KMS-11 (cell line): ENCODE results near the gene STAG1.

Experiments used
- H2AFZ ChIP-seq: fragments of 200-600 bp; sonication (generic); 2 replicates; pipeline ENCODE4 v1.6.1; 2016; ENCODE audit warnings: antibody characterized with exemption, mixed run types, low read depth
- H3K27ac ChIP-seq: fragments of 200-600 bp; sonication (generic); 2 replicates; pipeline ENCODE4 v1.6.1; 2016; ENCODE audit warnings: mild to moderate bottlenecking, mixed run types
- H3K27me3 ChIP-seq: fragments of 200-600 bp; sonication (generic); 2 replicates; pipeline ENCODE4 v1.6.1; 2017; ENCODE audit warnings: mild to moderate bottlenecking, low read depth, mixed run types, moderate library complexity; ENCODE audit not compliant: insufficient read depth
- H3K36me3 ChIP-seq: fragments of 200-600 bp; sonication (generic); 2 replicates; pipeline ENCODE4 v1.6.1; 2017; ENCODE audit warnings: mild to moderate bottlenecking, mixed run types; ENCODE audit not compliant: insufficient read depth
- H3K4me1 ChIP-seq: fragments of 200-600 bp; sonication (generic); 2 replicates; pipeline ENCODE4 v1.6.1; 2016; ENCODE audit warnings: mild to moderate bottlenecking, low read depth, mixed run types; ENCODE audit not compliant: poor library complexity, severe bottlenecking
- H3K4me2 ChIP-seq: fragments of 200-600 bp; sonication (generic); 2 replicates; pipeline ENCODE4 v1.7.0; 2016; ENCODE audit warnings: mild to moderate bottlenecking, mixed run types
- H3K4me3 ChIP-seq: fragments of 200-600 bp; sonication (generic); IDR thresholded peaks from 2 replicates; pipeline ENCODE4 v1.6.1; 2017; ENCODE audit warnings: low read depth, low read length, mixed read lengths; ENCODE audit not compliant: insufficient read depth
- H3K79me2 ChIP-seq: fragments of 200-600 bp; sonication (generic); 2 replicates; pipeline ENCODE4 v1.6.1; 2016; ENCODE audit warnings: low read depth, mixed run types; ENCODE audit not compliant: insufficient read depth
- H3K9ac ChIP-seq: fragments of 200-600 bp; sonication (generic); 2 replicates; pipeline ENCODE4 v1.6.1; 2016; ENCODE audit warnings: mild to moderate bottlenecking, mixed run types
- H4K20me1 ChIP-seq: fragments of 200-600 bp; sonication (generic); 2 replicates; pipeline ENCODE4 v1.6.1; 2016; ENCODE audit warnings: mild to moderate bottlenecking, mixed run types; ENCODE audit not compliant: insufficient read depth
- TF ChIP-seq, protein P1 (sequence below): fragments of 200-600 bp; sonication (generic); conservative IDR thresholded peaks from 2 replicates; pipeline ENCODE4 v1.6.1; 2017; ENCODE audit warnings: low read depth, mild to moderate bottlenecking, antibody characterized with exemption, low read length, moderate library complexity, mixed read lengths

STAG1 gene

GRCh38 chr3:136602818-136603217 is 149.4 kb downstream of the STAG1 start:
- no peaks in the 10 kb centered on the region; the same call in 1 of the 2 replicates for H3K79me2 ChIP-seq
- H3K27me3 ChIP-seq, result no peaks in the 10 kb centered on the region
- H4K20me1 ChIP-seq, result no peaks in the 10 kb centered on the region
- no peak overlapping the region for H3K27ac ChIP-seq
- no peak overlapping the region for H2AFZ ChIP-seq
- no peak overlapping the region for H3K9ac ChIP-seq
- H3K4me2 ChIP-seq, result no peak overlapping the region
- TF ChIP-seq, protein P1, sequence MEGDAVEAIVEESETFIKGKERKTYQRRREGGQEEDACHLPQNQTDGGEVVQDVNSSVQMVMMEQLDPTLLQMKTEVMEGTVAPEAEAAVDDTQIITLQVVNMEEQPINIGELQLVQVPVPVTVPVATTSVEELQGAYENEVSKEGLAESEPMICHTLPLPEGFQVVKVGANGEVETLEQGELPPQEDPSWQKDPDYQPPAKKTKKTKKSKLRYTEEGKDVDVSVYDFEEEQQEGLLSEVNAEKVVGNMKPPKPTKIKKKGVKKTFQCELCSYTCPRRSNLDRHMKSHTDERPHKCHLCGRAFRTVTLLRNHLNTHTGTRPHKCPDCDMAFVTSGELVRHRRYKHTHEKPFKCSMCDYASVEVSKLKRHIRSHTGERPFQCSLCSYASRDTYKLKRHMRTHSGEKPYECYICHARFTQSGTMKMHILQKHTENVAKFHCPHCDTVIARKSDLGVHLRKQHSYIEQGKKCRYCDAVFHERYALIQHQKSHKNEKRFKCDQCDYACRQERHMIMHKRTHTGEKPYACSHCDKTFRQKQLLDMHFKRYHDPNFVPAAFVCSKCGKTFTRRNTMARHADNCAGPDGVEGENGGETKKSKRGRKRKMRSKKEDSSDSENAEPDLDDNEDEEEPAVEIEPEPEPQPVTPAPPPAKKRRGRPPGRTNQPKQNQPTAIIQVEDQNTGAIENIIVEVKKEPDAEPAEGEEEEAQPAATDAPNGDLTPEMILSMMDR, result no peak
- H3K4me1 ChIP-seq, result no peaks in the 10 kb centered on the region
- H3K36me3 ChIP-seq, result no peaks in the 10 kb centered on the region; the same call in 1 of the 2 replicates
- no peak overlapping the region for H3K4me3 ChIP-seq

GRCh38 chr3:136595913-136596697 is 156.1 kb downstream of the STAG1 start:
- Histone ChIP-seq H3K27ac (no peak overlapping the region), H3K4me1 (no peaks in the 10 kb centered on the region), H3K4me3 (no peak overlapping the region), H3K36me3 (no peaks in the 10 kb centered on the region), H3K27me3 (no peaks in the 10 kb centered on the region), H2AFZ (no peak overlapping the region), H3K4me2 (no peak overlapping the region), H3K79me2 (peaks cover 8% of the 10 kb centered on the region; the same call in 1 of the 2 replicates), H3K9ac (no peak overlapping the region), H4K20me1 (no peaks in the 10 kb centered on the region)
- TF ChIP-seq, protein P1, result no peak

DNA sequence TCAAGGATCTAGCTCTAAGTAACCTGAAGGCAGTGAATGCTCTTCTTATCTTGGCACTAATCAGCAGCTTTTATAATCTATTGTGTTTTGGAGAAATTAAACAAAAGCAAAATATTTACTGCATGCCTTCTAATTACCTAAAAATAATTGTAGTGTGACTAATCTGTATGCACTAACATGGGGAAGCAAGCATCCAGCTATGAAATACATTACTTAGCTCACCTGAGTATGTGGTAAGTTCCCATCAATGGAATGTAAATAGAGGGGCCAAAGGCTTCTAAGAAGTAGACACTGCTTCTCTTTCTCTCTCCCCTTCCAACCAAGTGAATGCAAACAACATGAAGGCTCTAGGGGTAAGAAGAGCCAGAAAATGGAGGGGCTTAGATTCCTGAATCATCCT is 165.6 kb downstream of the STAG1 start:
- Histone ChIP-seq H2AFZ (no peak overlapping the region), H3K4me2 (no peak overlapping the region), H3K27me3 (no peaks in the 10 kb centered on the region), H3K27ac (no peak overlapping the region), H3K4me3 (no peak overlapping the region), H4K20me1 (no peaks in the 10 kb centered on the region), H3K36me3 (no peaks in the 10 kb centered on the region), H3K79me2 (0 out of 2 replicates have a peak, but pooled peaks cover 2% of the 10 kb centered on the region), H3K4me1 (peaks cover 12% of the 10 kb centered on the region), H3K9ac (no peak overlapping the region)
- TF ChIP-seq, protein P1, result no peak

DNA sequence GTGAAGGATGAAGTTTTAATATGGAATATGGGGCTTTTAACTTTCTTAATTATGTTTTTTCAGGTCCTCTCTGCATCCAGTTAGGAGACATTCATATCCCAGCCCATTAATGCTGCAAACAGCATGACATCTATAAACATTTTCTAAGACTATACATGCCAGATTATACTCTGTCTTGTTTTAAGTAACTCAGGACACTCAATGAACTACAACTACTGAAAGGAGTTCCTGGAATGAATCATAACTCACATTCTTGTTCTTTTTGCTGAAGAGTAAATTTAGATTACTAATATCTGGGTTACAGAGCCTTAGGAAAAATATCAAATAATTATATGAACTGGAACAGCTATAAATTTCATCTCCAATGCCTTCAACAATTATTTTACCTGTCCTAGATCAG is 167.4 kb downstream of the STAG1 start:
- Histone ChIP-seq H3K79me2 (no peaks in the 10 kb centered on the region), H3K36me3 (no peaks in the 10 kb centered on the region)

More for the DNA sequence above, 167.4 kb downstream of the STAG1 start:
- Histone ChIP-seq H4K20me1 (no peaks in the 10 kb centered on the region), H3K4me1 (peaks cover 12% of the 10 kb centered on the region), H2AFZ (no peak overlapping the region), H3K27me3 (no peaks in the 10 kb centered on the region), H3K9ac (no peak overlapping the region), H3K4me3 (no peak overlapping the region), H3K27ac (no peak overlapping the region), H3K4me2 (no peak overlapping the region)
- TF ChIP-seq, protein P1, result no peak
